Prostate gland (tissue), 2 donors: Measurements from ENCODE around the gene NEB. TPM values are rescaled to one million over a fixed set of nuclear protein-coding genes. Genes with fewer than 3 reads are reported as not detected.

Source experiments
- DNase-seq: peaks from one replicate; pipeline ENCODE4 v3.0.0-alpha.2; 2019; ENCODE audit warnings: low spot score
- H3K27ac ChIP-seq, 2 donors: fragments of 200-600 bp; sonication (generic); 2 replicates each; pipeline ENCODE4 v1.5.1; 2017 to 2019
- H3K27me3 ChIP-seq: fragments of 200-600 bp; sonication (generic); replicated peaks from 2 replicates; pipeline ENCODE4 v1.5.1; 2019; ENCODE audit not compliant: insufficient read depth
- H3K36me3 ChIP-seq, 2 donors: fragments of 200-600 bp; sonication (generic); 1 replicate in 1 of 2; 2 replicates in 1 of 2; pipeline versions ENCODE4 v1.5.1 to v1.8.1; 2017 to 2019
- H3K4me1 ChIP-seq: fragments of 200-600 bp; sonication (generic); replicated peaks from 2 replicates; pipeline ENCODE4 v1.5.1; 2019
- H3K4me3 ChIP-seq, 2 donors: fragments of 200-600 bp; sonication (generic); 2 replicates each; pipeline ENCODE4 v1.5.1; 2017 to 2019
- H3K9me3 ChIP-seq: fragments of 200-600 bp; sonication (generic); 2 replicates; pipeline ENCODE4 v1.5.1; 2017
- CTCF ChIP-seq, 4 experiments: fragments of 200-600 bp in 2 of 4; fragments of 450-650 bp in 2 of 4; sonication (generic) in 2 of 4; IDR thresholded peaks; 1 replicate in 3 of 4; 2 replicates in 1 of 4; pipeline ENCODE4 v1.5.1; 2016 to 2019; ENCODE audit warnings: antibody characterized with exemption in 4 of 4, mild to moderate bottlenecking in 2 of 4, moderate library complexity in 2 of 4
- POLR2A ChIP-seq: fragments of 450-650 bp; IDR thresholded peaks from one replicate; pipeline ENCODE4 v1.6.1; 2016; ENCODE audit warnings: antibody characterized with exemption, mild to moderate bottlenecking
- POLR2AphosphoS5 ChIP-seq: sonication (generic); formaldehyde crosslinking; IDR thresholded peaks from one replicate; pipeline ENCODE4 v1.6.1; 2017; ENCODE audit warnings: antibody characterized with exemption
- WGBS: methylation state at CpG from one replicate; pipeline ENCODE4 v1.1.5; 2018; 5-methylcytosine and 5-hydroxymethylcytosine counted together
- intact Hi-C: fragments of 100-400 bp; cut with DNase I; formaldehyde crosslinking; loops from one replicate; pipeline ENCODE4 v1.14.2; 2022
- total RNA-seq, 2 donors: library from RNA; depleted of rRNA; stranded (reverse); fragments of >200 nt; gene quantifications; one replicate each; pipeline ENCODE4 v1.1.0, GENCODE V29; 2016

Gene NEB
- total RNA-seq, 2 donors from 2014 or later, result 7.3 to 57.9 TPM

DNA sequence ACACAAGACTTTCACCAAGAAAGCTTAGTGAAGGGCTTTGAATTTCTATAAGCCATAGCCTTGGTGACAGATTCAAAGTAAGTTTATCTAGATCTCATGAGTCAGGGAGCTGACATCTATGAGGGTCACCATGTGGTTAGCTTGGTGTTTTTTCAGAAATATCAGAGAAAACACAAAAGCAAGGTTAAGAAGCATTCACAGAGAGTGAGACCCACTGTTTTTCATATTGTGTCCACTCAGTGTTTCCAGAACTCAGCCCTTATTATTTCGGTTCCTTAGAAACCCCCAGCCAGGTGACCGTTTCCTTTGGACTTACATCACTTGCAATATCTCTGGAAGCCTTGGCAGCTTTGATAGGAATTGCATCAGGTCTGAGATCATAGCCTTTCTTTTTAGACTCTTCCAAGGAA is 76.6 kb downstream of the NEB start:
- Histone ChIP-seq H3K4me3 (no peak overlapping the region), H3K9me3 (no peaks in the 10 kb centered on the region), H3K36me3 (no peaks in the 10 kb centered on the region), H3K27me3 (no peaks in the 10 kb centered on the region), H3K4me1 (no peaks in the 10 kb centered on the region), H3K27ac (no peak overlapping the region)
- intact Hi-C loops, result no loop called here
- no peak for DNase-seq
- no peak for TF ChIP-seq CTCF (IDR thresholded peaks at IDR 0.05)
- no peak for TF ChIP-seq POLR2A
- no peak for TF ChIP-seq POLR2AphosphoS5
- WGBS, result 93% methylated on average over 2 of the region's 2 CpGs

DNA sequence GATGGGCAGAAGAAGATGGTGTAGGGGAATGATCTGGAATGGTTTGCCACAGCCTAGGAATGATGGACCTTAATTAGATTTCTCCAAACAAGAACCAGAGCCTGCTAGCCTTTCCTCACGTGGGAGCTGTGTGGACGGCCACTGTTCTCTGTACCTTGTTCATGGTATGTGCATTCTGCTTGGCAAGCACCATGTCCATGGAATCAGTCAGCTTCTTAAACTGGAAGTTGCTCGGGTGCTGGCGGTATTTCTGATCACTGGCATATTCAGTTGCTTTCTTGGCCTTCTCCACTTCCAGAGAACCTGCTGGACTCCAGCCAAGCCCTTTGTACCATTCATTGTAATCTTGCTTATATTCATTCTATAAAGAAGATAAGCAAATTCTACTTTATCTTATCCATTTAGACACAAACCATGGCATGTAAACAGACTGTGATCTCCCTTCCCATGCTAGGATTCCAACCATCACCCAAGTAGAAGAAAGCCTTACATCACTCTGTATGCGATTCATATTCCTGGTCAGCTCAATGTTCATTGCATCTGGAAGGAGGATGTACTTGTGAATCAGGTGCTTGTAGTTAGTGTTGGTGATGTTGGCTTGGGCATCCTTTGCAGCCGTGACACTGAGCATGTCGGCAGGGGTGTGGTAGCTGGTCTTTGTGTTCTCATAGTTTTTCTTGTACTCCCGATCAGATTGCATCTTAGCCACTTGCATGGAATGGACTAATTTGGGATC is 78.4 kb downstream of the NEB start:
- H3K4me1 ChIP-seq, result no peaks in the 10 kb centered on the region
- DNase-seq, result no peak
- 90% methylated on average over 8 of the region's 8 CpGs for WGBS
- H3K4me3 ChIP-seq, result no peak overlapping the region
- no peaks in the 10 kb centered on the region for H3K36me3 ChIP-seq
- H3K27ac ChIP-seq, result no peak overlapping the region
- H3K27me3 ChIP-seq, result no peaks in the 10 kb centered on the region
- TF ChIP-seq CTCF (IDR thresholded peaks at IDR 0.05), result no peak
- TF ChIP-seq POLR2A, result no peak
- TF ChIP-seq POLR2AphosphoS5, result no peak
- intact Hi-C loops, result no loop called here
- H3K9me3 ChIP-seq, result no peaks in the 10 kb centered on the region

- Histone ChIP-seq H3K27ac (no peak overlapping the region), H3K27me3 (no peaks in the 10 kb centered on the region), H3K36me3 (no peaks in the 10 kb centered on the region), H3K4me3 (no peak overlapping the region), H3K9me3 (no peaks in the 10 kb centered on the region), H3K4me1 (no peaks in the 10 kb centered on the region)
- TF ChIP-seq POLR2AphosphoS5 (no peak), CTCF (IDR thresholded peaks at IDR 0.05) (no peak), POLR2A (no peak)
- no peak for DNase-seq
- intact Hi-C loops, result no loop called here
Observed at GRCh38 chr2:151654891-151655290, 79.4 kb downstream of the NEB start.

GRCh38 chr2:151654085-151654484 is 80.2 kb downstream of the NEB start:
- Histone ChIP-seq H3K36me3 (no peaks in the 10 kb centered on the region), H3K27ac (no peak overlapping the region), H3K4me1 (no peaks in the 10 kb centered on the region), H3K9me3 (no peaks in the 10 kb centered on the region), H3K27me3 (no peaks in the 10 kb centered on the region), H3K4me3 (no peak overlapping the region)
- intact Hi-C loops, result no loop called here
- TF ChIP-seq CTCF (IDR thresholded peaks at IDR 0.05) (no peak), POLR2A (no peak), POLR2AphosphoS5 (no peak)
- DNase-seq, result no peak
- 79% methylated on average over 3 of the region's 3 CpGs for WGBS

DNA sequence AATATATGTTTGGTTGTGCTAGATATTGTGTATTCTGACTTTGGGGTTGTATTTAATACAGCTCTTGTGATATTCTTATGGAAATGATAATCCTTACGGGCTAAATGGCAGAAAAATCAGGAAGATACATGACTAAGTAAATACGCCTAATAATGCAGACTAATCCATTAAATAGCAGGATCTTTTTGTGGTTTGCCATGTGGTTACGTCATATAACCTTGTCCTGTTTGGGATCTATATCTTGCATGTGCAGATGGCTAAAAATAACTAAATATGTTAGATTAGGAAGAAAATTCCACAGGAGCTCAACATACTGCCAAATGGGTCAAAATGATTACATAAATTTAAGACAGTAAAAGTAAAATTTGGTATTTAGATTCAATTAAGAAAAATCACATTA is 83.0 kb downstream of the NEB start:
- Histone ChIP-seq H3K9me3 (no peaks in the 10 kb centered on the region), H3K4me3 (no peak overlapping the region), H3K4me1 (no peaks in the 10 kb centered on the region), H3K27me3 (no peaks in the 10 kb centered on the region), H3K27ac (no peak overlapping the region), H3K36me3 (no peaks in the 10 kb centered on the region)
- TF ChIP-seq POLR2A (no peak), CTCF (IDR thresholded peaks at IDR 0.05) (no peak), POLR2AphosphoS5 (no peak)
- intact Hi-C loops, result no loop called here
- no peak for DNase-seq
- WGBS, result 83% methylated on average over 3 of the region's 3 CpGs
